Erythroblast (primary cell): ENCODE results near the gene FAM53C.

Experiments used
- DNase-seq, 2 experiments: peaks; one replicate each; lab custom pipeline; 2025; lab: John Stamatoyannopoulos, UW
- GATA1 ChIP-seq: IDR thresholded peaks from 2 replicates; pipeline ENCODE4 v1.6.1; 2011; ENCODE audit warnings: low read depth, mild to moderate bottlenecking, control low read depth, low read length, moderate library complexity
- POLR2A ChIP-seq: IDR thresholded peaks from 2 replicates; pipeline ENCODE4 v1.6.1; 2011; ENCODE audit warnings: mild to moderate bottlenecking, low read length

FAM53C gene

GRCh38 chr5:138339464-138339863 is 1.4 kb downstream of the FAM53C start:
- TF ChIP-seq POLR2A = peak; percentile 14
- no peak for TF ChIP-seq GATA1
- no peak for DNase-seq

- TF ChIP-seq POLR2A (no peak), GATA1 (no peak)
- no peak for DNase-seq
Measured at GRCh38 chr5:138340008-138340407, 1.9 kb downstream of the FAM53C start.

GRCh38 chr5:138344887-138345622 is 7.0 kb downstream of the FAM53C start:
- no peak for TF ChIP-seq GATA1
- TF ChIP-seq POLR2A = no peak
- DNase-seq = no peak

GRCh38 chr5:138346889-138347288 is 8.8 kb downstream of the FAM53C start:
- no peak for TF ChIP-seq GATA1
- no peak for TF ChIP-seq POLR2A
- no peak for DNase-seq

- DNase-seq = no peak
- TF ChIP-seq GATA1 (no peak), POLR2A (no peak)
Measured at GRCh38 chr5:138349852-138350562, 11.9 kb downstream of the FAM53C start.

- TF ChIP-seq GATA1 (no peak), POLR2A (no peak)
- no peak for DNase-seq
Measured at GRCh38 chr5:138350563-138350890, 12.5 kb downstream of the FAM53C start.

- TF ChIP-seq POLR2A (no peak), GATA1 (no peak)
- no peak for DNase-seq
Measured at GRCh38 chr5:138351056-138351455, 13.0 kb downstream of the FAM53C start.

- TF ChIP-seq POLR2A = no peak
- no peak for TF ChIP-seq GATA1
- no peak for DNase-seq
Measured at GRCh38 chr5:138351517-138351916, 13.5 kb downstream of the FAM53C start.

GRCh38 chr5:138352071-138352721 is 14.1 kb downstream of the FAM53C start, which contains the start of gene KDM3B:
KDM3B (plus strand) TSS chr5:138352685; CDS start chr5:138352796, 111 bp downstream.
- TF ChIP-seq POLR2A = no peak
- no peak for TF ChIP-seq GATA1
- peak; percentile 96 to 98 for DNase-seq

- DNase-seq = peak; percentile 84 to 91
Measured at GRCh38 chr5:138352722-138353559, 14.9 kb downstream of the FAM53C start.

GRCh38 chr5:138353560-138354080 is 15.6 kb downstream of the FAM53C start:
- peak; percentile 74 to 84 for DNase-seq
- TF ChIP-seq POLR2A (peak; percentile 31), GATA1 (no peak)

More at GRCh38 chr5:138352722-138353559, 14.9 kb downstream of the FAM53C start:
- TF ChIP-seq POLR2A (peak; percentile 56), GATA1 (no peak)

GRCh38 chr5:138354387-138354786 is 16.3 kb downstream of the FAM53C start:
- DNase-seq = no peak
- TF ChIP-seq GATA1 (no peak), POLR2A (no peak)

GRCh38 chr5:138354926-138355378 is 16.9 kb downstream of the FAM53C start:
- no peak for TF ChIP-seq GATA1
- peak; percentile 84 to 86 for DNase-seq
